Left lung (tissue), 10 donors: ENCODE data around the gene MRPS5. TPM values are rescaled to one million over a fixed set of nuclear protein-coding genes. Genes with fewer than 3 reads are reported as not detected.

Experiments used
- ATAC-seq: fragments of 200-7000 bp; cut with Tn5 transposase; one replicate; pipeline ENCODE4 v1.9.1; 2020; ENCODE audit warnings: moderate library complexity
- DNase-seq, 4 donors: peaks; one replicate each; pipeline ENCODE4 v3.0.0-alpha.2; 2013 to 2020
- H3K27ac ChIP-seq, 2 donors: fragments of 200-600 bp; sonication (generic) in 1 of 2; one replicate each; pipeline versions ENCODE4 v1.5.0 to v1.8.0; 2020 to 2021
- H3K27me3 ChIP-seq, 2 donors: fragments of 200-600 bp; sonication (generic) in 1 of 2; one replicate each; pipeline versions ENCODE4 v1.5.0 to v1.8.0; 2020 to 2021
- H3K36me3 ChIP-seq, 2 donors: fragments of 200-600 bp; sonication (generic) in 1 of 2; one replicate each; pipeline versions ENCODE4 v1.5.0 to v1.8.0; 2020 to 2021
- H3K4me1 ChIP-seq, 2 donors: fragments of 200-600 bp; one replicate each; pipeline ENCODE4 v1.8.0; 2021
- H3K4me3 ChIP-seq, 2 donors: fragments of 200-600 bp; sonication (generic) in 1 of 2; one replicate each; pipeline versions ENCODE4 v1.5.0 to v1.8.0; 2020 to 2021; ENCODE audit warnings: mild to moderate bottlenecking in 1 of 2
- H3K9me3 ChIP-seq, 2 donors: fragments of 200-600 bp; sonication (generic) in 1 of 2; one replicate each; pipeline versions ENCODE4 v1.5.0 to v1.8.0; 2020 to 2021
- intact Hi-C, 2 donors: fragments of 100-400 bp; cut with DNase I; formaldehyde crosslinking; loops; one replicate each; pipeline versions ENCODE4 v1.11.2 to v1.14.2; 2022
- polyA plus RNA-seq, 6 donors: library from polyadenylated mRNA; unstranded; fragments of 120-200 nt; gene quantifications; one replicate each; pipeline ENCODE4 v1.2.1, GENCODE V29; 2013; ENCODE audit not compliant: insufficient read length in 6 of 6
- total RNA-seq, 2 donors: library from RNA; stranded (reverse); fragmentation: NEBNext Ultra II Directional; extraction: Animal tissue kit (Norgen Biotek cat#: 25700); gene quantifications; one replicate each; pipeline ENCODE4 v1.2.1, GENCODE V29; 2021
- TF ChIP-seq, protein P1 (sequence below), 2 donors: fragments of 200-600 bp; sonication (generic) in 1 of 2; IDR thresholded peaks; one replicate each; pipeline versions ENCODE4 v1.5.0 to v1.8.0; 2021; ENCODE audit warnings: antibody characterized with exemption in 2 of 2
- donor health status: DM: no; HTN: yes; CAD: no.
- donor health status: DM: no; HTN: no; CAD: no.

The MRPS5 gene
- total and polyA plus RNA-seq, 8 donors: 46.7 to 101 (median 84.7) TPM

DNA sequence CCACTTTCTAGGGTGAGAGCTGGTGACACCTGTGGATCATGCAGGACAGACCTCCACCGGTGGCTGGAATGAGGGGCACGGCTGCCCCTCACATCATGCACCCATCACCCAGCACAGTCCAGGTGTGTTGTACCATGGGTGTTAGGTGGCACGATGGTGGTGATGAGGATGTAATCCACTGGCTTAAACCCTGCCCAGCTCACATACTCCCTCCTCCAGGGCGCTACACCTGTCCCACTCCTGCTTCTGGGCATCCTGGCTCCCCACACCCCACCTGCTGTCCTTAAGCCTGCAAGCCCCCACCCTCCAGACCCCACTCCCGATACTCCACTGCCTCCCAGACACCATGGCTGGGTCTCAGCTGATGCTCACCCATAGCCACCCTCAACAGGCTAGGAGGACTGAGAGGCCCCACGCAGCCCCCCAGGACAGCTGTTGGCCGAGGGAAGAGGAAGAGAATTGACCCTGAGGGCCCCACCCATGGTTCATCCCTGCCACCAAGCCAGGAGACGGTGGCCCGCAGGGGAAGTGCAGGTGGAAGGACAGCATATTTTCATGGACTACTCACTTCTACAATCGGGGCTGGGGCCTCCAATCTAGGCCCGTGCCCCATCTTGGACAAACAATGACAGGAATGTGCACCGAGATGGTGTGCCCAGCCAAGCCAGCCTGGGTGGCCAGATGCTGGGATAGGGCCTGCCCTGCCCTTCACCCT, 61.8 kb downstream of the MRPS5 start:
- ATAC-seq (no peak), DNase-seq (no peak)
- TF ChIP-seq, protein P1, sequence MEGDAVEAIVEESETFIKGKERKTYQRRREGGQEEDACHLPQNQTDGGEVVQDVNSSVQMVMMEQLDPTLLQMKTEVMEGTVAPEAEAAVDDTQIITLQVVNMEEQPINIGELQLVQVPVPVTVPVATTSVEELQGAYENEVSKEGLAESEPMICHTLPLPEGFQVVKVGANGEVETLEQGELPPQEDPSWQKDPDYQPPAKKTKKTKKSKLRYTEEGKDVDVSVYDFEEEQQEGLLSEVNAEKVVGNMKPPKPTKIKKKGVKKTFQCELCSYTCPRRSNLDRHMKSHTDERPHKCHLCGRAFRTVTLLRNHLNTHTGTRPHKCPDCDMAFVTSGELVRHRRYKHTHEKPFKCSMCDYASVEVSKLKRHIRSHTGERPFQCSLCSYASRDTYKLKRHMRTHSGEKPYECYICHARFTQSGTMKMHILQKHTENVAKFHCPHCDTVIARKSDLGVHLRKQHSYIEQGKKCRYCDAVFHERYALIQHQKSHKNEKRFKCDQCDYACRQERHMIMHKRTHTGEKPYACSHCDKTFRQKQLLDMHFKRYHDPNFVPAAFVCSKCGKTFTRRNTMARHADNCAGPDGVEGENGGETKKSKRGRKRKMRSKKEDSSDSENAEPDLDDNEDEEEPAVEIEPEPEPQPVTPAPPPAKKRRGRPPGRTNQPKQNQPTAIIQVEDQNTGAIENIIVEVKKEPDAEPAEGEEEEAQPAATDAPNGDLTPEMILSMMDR (IDR thresholded peaks at IDR 0.05): no peak
- Histone ChIP-seq H3K4me1 (no peaks in the 10 kb centered on the region), H3K27ac (no peak overlapping the region), H3K9me3 (no peaks in the 10 kb centered on the region), H3K36me3 (no peaks in the 10 kb centered on the region), H3K4me3 (no peak overlapping the region), H3K27me3 (peaks cover 0 to 5% of the 10 kb centered on the region in 2 donors)
- intact Hi-C loops: no loop called here

DNA sequence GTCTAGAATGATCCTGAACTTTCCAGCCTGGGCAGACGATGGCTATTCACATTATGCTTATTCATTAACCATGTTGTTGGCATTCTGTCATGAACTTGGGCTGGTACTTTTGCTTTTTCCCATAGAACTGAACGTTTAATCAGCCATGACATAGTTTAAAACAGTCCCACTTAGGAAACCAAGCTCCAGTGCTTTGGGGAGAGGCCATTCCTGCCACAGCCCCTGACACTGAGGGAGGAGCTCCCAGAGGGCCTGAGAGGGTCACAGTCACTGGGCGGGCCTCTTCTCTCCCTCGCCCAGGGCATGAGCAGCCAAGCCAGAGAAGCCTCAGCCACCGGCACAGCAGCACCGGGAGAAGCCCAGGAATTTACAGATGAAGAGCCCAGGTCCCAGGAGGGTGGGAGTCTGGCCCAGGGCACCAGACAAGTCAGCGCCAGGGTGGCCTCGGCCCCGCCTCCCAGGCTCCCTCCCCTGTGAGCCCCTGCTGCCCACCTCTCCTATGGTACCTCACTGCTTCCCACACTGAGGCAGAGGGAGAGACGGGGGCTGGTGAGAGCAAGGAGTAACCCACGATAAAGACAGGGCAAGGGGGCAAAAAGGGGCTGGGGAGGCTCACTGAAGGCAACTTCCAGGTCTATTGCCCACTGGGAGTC, 62.5 kb downstream of the MRPS5 start:
- intact Hi-C loops: no loop called here
- TF ChIP-seq, protein P1 (IDR thresholded peaks at IDR 0.05): no peak
- H3K27ac ChIP-seq: no peak overlapping the region
- H3K36me3 ChIP-seq: no peaks in the 10 kb centered on the region
- H3K9me3 ChIP-seq: no peaks in the 10 kb centered on the region
- ATAC-seq (peak; percentile 52), DNase-seq (no peak)
- no peak overlapping the region for H3K4me3 ChIP-seq
- H3K27me3 ChIP-seq: peaks cover 0 to 5% of the 10 kb centered on the region in 2 donors
- no peaks in the 10 kb centered on the region for H3K4me1 ChIP-seq

DNA sequence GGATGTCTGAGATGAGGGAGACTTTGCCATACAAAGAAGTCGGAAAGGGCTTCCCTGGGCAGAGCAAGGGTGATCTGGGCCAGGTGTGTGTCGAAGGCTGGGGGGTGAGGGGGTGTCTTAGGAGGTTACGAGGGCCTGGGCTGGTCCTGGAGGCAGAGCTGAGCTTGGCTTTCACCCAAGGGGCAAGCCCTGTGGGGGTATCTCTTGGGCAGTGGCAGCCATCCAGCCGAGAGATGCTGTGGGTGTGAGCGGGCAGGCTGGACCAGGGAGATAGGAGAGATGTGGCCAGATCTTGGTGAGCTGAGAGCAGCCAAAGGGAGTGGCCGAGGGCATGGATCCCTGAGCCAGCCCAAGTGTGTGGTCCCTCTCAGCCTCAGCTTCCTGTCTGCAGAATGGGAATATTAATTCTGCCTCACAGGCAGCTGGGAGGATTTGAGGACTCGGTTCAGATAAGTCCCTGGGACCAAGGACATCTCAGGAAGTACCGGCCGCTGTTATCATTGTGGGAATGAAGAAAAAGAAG, 63.1 kb downstream of the MRPS5 start:
- Histone ChIP-seq H3K9me3 (no peaks in the 10 kb centered on the region), H3K4me3 (no peak overlapping the region), H3K27me3 (peaks cover 0 to 5% of the 10 kb centered on the region in 2 donors), H3K27ac (no peak overlapping the region), H3K36me3 (no peaks in the 10 kb centered on the region), H3K4me1 (no peaks in the 10 kb centered on the region)
- ATAC-seq: no peak
- TF ChIP-seq, protein P1 (IDR thresholded peaks at IDR 0.05): no peak
- intact Hi-C loops: no loop called here
- no peak for DNase-seq

DNA sequence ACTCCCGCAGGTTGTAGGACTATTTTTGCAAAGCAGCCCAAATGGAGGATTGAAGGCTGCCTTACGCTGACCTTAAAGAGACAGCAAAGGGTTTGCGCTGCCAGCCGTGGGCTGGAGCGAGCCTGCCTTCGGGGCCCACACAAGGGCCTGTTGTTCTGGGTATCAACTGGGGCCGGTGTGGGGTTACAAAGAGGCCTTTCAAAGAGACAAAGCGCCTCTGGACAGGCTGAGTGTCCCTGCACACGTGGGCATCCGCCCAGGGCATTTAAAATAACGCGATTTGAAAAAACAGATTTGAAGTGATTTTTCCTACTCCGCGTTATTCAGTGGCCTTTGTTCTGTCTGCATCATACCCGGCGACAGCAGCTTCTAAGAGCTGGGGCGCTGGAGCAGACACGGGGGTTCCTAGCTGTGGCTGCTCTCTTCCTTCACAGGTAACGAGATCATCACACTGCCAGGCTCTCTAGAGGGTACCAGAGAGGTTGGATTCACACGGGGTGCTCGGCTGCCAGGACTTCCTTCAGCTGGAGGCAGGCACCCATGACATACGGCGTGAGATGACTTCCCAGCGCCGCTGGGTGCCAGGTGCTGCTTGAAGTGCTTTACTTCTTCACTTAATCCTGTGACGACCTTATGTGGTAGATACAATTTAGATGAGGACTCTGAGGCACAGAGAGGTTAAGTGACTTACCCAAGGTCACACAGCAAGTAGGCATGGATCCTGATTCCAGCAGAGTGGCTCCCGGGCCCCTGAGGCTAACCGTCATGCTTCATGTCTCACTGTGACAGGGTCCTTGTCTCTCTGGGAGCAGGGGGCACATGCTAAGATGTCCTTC, 63.9 kb downstream of the MRPS5 start:
- intact Hi-C loops: no loop called here
- no peaks in the 10 kb centered on the region for H3K9me3 ChIP-seq
- no peak overlapping the region for H3K4me3 ChIP-seq
- H3K27me3 ChIP-seq: peaks cover 0 to 5% of the 10 kb centered on the region in 2 donors
- no peaks in the 10 kb centered on the region for H3K36me3 ChIP-seq
- DNase-seq (no peak), ATAC-seq (no peak)
- TF ChIP-seq, protein P1 (IDR thresholded peaks at IDR 0.05): no peak
- H3K4me1 ChIP-seq: no peaks in the 10 kb centered on the region
- H3K27ac ChIP-seq: no peak overlapping the region
